HG03060 (cell line): Measurements from ENCODE around the gene ASIC2.

ENCODE experiments used
- ATAC-seq: cut with Tn5 transposase; IDR thresholded peaks from one replicate; pipeline ENCODE4 v1.9.1; 2021; ENCODE audit warnings: low read depth, moderate number of reproducible peaks; ENCODE audit not compliant: unreplicated experiment

ASIC2 gene

DNA sequence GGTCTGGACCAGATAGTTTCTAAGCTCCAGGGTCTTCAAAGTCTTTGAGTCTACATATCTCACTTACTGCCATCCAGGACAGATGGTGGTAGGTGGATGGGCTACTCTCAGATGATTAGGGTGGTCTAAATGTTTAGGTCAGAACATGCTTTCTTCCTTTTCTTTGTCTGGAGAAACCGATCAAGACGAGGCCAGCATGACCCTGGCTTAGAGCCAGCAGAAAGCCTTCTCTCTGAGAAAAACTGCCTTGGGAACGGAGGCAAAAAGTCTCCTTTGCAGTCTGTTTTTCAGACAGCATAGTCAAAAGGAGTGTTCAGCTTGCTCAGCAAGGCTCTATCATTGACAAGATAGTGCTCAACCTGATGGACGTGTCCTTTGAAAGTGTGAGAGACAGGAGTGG lies 252.6 kb downstream of the ASIC2 start:
- no peak for ATAC-seq

- ATAC-seq = no peak
These were observed 253.2 kb downstream of the ASIC2 start for GRCh38 chr17:33039874-33040273.

- no peak for ATAC-seq
These were observed 254.4 kb downstream of the ASIC2 start for GRCh38 chr17:33038740-33039139.

DNA sequence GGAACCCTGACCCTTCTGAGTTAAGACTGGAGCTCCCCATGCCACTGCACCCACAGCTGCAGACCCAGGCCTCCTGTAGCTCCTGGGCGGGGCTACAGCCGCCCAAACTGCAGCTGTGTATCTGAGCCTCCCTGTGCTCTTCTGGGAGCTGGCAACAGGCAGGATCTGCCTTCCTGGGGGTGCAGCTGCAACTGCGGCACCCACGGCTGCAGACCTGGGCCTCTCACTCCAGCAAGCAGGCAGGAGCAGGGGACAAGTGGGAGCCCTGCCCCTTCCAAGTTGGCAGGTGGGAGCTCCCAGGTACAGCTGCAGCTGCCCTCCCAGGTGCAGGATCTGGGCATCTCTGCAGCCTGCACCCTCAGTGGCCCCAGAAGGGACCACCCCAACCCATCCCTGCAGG lies 259.9 kb downstream of the ASIC2 start:
- no peak for ATAC-seq

DNA sequence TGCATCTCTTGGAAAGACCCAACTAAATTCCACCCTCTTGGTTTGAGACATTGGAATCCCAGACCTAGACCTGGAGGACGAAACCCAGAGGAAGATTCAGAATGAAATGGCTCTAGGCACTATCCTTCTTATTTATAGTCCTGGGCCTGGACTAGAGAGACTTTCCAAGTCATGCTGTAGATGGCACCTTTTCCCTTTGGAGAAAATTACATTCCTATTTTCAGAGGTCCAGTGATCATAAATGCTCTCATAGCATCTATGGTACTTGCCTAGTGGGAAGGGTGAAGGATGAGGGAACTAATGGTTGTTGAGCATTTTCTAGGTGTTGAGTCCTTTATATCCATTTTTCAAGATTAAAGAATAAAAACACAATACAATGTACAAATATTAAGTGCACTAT lies 264.3 kb downstream of the ASIC2 start:
- ATAC-seq = no peak

GRCh38 chr17:33028061-33028460 lies 265.0 kb downstream of the ASIC2 start:
- no peak for ATAC-seq

DNA sequence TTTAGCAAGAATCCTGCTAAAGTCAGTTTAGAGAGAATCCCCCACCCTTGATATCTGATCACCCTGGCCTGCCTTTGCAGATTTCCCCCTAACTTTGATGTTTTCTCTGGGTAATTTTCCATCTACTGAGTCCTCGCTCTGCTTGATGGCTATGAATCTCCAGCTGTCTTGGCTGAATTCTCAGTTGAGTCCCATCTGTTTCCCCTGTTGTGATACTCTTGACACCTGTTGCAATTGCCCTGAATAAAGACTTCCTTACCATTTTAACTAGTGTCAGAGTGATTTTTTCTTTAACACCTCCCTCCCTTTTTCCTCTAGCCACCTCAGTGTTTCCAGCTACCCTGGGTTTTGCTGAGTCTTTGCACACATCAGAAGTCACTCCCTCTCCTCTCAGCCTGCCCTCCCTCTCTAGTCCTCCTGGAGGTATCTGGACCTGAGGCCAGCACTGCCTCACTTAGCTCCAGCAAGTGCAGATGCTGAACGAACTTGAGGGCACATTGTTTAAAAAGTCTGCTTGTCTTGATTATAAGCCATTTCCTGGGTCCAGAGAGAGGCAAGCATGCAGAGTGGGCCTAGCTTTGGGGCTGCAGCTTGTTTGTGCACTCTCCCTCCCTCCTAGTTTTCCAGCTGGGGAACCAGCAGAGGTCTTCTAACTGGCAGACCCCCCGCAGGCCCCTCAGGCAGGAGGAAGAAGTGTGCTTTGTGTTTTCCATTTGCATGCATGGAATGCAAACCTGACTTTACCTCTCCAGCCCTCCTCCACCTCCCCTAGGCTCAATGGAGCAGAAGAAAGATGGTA lies 268.2 kb downstream of the ASIC2 start:
- ATAC-seq = no peak

GRCh38 chr17:33023790-33024189 lies 269.3 kb downstream of the ASIC2 start:
- no peak for ATAC-seq

DNA sequence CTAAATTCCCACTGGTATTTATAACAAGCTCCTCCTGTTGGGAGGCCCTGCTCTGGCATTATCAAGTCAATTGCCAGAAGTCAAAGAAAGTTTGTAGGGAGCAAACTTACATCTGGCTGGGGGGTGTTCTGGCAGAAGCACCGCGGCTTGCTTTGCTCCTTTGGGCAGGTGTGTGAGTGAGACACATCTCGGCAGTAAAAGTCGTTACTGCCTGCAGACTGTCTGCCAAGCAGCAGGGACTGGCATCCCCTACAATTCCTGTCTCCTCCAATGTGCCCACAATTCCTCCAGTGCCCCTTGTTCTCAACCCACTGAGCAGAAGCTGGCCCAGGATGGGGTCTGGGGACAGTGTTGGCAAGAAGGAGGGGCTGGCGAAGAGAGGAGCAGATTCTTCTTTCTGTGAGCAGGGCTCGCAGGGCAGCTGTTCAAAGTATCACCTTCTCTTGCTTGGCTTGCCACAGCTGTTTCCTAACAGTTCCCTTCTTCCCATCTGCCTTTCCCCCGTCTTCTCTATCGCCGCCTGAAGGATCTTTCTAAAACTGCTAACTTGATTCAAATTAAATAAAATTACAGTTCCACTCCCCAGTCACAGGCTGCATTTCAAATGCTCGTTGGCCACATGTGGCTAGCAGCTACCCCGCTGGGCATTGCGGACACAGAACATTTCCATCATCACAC lies 271.2 kb downstream of the ASIC2 start:
- ATAC-seq = no peak

- ATAC-seq = no peak
These were observed 273.8 kb downstream of the ASIC2 start for GRCh38 chr17:33019161-33019890.

DNA sequence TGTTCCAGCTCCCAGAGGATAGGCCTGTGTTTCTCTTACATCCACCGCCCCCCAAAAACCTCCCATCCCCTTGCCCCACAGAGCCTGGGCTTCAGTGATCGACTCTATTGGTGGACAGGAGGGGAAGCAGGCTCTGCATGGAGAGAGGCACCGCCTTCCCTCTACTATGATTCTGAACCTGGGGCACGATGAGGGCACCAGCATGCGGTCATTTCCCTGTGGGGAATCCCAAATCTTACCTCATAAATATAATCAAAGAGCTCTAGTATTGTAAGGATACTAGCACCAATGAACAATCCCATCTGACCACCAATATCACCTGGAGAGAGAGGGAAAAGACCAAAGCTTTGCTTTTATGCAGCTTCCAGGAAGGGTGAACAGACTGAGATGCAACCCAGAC lies 275.7 kb downstream of the ASIC2 start:
- ATAC-seq = no peak

DNA sequence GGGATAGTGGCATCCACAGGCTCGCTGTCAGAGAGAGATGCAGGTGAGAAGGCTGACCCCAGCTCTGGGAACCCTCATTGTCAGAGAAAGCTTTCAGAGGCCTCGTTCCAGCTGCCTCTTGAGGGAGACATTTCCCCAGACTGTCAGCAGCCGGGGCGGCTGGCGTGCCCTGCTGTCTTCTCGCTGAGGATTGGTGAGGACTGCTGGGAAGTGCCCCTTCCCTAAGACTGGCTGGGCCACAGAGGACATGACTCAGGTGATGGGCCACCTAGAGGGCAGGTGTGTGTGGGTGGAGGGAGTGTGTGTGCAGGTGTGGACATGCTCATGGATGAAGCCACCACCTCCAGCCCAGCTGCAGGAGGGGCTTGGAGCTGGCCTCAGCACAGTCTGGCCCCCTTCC lies 276.2 kb downstream of the ASIC2 start:
- no peak for ATAC-seq

- ATAC-seq = no peak
These were observed 277.3 kb downstream of the ASIC2 start for GRCh38 chr17:33015716-33016346.

DNA sequence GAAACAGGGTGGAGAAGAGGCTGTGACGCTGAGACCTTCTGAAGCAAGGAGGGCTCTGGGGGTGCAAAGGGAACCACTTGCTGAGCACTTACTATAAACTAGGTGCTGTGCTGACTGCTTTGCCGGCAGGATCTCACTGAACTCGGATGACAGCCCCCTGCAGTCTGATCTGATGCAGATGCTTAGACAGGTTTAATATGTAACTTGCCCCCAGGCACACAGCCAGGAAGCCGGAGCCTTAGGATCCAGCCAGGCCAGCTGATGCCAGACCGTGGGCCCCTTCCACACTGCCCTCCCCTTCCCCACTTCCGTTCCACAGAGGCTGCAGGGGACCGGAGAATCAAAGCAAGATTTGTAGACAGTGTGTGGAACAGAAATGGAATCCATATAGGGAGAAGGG lies 278.3 kb downstream of the ASIC2 start:
- ATAC-seq = no peak

DNA sequence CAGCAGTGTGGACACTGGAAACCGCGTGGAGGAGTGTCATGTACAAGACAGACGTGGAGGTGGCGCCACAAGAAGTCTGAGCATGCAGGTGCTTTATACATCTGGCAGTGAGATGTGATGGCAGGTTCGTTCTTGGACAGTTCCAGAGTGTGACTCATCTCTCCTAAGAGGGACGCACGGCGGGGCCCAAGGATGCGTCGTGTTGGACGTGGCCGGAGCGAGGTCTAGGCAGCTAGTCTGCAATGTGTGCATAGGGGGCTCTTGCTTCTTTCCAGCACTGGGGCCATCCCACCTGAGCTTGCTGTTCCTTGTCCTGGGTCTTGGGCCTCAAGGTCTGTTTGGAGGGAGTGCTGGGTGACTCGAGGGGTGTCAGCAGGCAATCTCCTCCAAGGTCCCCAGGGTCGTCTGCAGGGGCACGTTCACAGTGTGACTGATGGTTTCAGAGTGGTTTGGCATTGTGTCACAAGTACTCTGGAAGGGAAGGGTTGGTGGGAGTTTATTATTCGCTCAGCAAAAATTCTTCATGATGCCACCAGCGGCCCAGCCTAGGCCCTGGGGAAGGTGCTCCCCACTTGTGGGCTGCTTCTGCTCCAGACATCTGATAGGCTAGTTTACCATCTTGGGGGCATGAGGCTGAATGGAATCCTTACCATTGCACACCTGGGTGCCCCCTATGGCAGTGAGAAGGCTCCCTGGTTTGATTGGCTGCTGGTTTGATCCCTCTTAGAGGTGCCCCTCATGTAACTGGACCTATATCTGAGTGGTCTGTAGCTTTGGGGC lies 279.3 kb downstream of the ASIC2 start:
- no peak for ATAC-seq

DNA sequence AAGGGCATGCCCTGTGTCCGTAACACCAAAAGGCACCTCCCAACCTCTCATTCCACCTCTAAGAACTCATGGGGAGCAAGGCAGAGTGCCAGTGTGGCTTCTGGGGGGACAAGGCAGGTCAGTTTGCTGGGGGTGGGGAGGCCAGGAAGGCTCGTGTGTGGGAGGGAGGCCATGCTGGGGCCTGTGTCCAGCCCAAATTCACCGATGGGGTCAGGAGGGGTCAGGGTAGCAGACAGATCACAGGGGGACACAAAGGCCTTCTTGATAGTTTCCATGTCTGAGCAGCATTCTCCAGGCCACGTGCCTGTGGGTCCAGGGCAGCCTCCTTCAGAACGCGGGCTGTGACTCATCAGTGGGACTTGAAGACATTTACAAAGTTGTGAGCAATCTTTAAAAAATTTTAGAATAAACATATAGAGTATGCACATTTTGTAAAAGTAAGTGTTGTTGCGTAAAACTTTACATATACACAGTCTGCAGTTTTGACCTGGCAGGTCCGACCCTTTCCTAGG lies 280.5 kb downstream of the ASIC2 start:
- ATAC-seq = no peak

GRCh38 chr17:33009636-33010035 lies 283.5 kb downstream of the ASIC2 start:
- ATAC-seq = no peak

DNA sequence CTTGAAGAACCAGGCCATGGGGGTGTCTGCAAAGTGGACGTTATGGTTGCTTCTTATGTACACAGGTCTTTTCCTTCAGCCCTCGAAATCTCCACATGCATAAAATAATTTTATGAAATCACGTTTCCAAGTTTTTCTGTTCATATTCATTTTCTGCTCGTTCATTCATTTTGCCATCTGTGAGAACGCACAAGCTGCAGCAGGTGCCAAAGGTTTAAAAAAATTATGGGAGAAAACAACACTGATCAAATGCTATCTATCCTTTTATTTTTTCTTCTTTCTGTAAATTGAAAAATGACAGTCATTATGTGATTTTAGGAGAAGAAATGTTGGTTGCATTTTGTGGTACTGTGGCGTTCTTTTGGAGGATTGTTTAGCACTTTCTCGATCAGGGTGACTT lies 285.9 kb downstream of the ASIC2 start:
- no peak for ATAC-seq

DNA sequence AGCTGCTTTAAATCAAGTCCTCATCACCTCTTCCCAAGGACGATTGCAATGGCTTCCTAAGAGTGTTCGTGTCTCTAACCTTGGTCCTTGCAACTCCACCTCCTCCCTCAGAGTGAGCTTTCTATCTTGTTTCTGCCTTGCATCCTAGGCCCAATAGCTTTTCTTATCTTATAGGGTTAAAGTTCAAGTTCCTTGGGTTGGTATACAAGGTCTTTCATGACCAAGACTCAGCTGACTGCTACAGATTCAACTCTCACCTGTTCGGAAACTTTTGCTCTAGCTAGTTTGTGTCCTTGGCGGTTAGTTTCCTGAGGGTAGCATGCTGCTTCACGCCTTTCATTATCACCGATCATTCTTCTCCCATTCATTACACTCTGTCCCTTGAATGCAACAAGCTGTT lies 290.8 kb downstream of the ASIC2 start:
- ATAC-seq = no peak

DNA sequence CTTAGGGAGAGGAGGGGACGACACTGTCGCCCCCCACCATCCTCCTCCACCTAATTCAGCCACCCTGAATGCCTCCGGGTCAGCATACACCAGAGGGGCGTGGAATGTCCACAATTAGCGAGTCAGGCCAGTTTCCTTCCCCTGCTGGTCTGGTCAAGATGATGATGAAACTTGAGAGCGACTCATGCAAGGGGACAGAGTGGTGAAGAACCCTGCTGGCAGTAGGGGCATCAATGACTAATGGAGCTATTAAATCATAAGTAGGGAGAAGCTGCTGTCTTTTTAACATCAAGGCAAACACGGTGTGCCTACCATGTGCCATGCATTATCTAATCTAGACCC lies 294.2 kb downstream of the ASIC2 start:
- no peak for ATAC-seq
